Fibroblast of mammary gland (primary cell): ENCODE measurements around the gene HDAC10.

Experiments
- DNase-seq: peaks from one replicate; pipeline ENCODE4 v3.0.0-alpha.2; 2010; ENCODE audit warnings: low read depth
- H3K4me3 ChIP-seq: 2 replicates; pipeline ENCODE4 v1.5.1; 2011; ENCODE audit warnings: low read depth, mild to moderate bottlenecking, low read length, moderate library complexity; ENCODE audit not compliant: control insufficient read depth
- CTCF ChIP-seq: conservative IDR thresholded peaks from 2 replicates; pipeline ENCODE4 v1.5.1; 2011; ENCODE audit warnings: low read depth, low read length, inconsistent platforms; ENCODE audit not compliant: control insufficient read depth, insufficient read depth

The HDAC10 gene

GRCh38 chr22:50225200-50225969 is 25.7 kb downstream of the HDAC10 start:
- no peak for DNase-seq
- TF ChIP-seq CTCF = no peak

GRCh38 chr22:50224071-50224470 is 27.0 kb downstream of the HDAC10 start:
- no peak overlapping the region for H3K4me3 ChIP-seq
- no peak for DNase-seq
- TF ChIP-seq CTCF = no peak

More at GRCh38 chr22:50225200-50225969, 25.7 kb downstream of the HDAC10 start:
- no peak overlapping the region for H3K4me3 ChIP-seq

GRCh38 chr22:50222508-50222907 is 28.6 kb downstream of the HDAC10 start:
- TF ChIP-seq CTCF = no peak
- no peak overlapping the region for H3K4me3 ChIP-seq
- DNase-seq = no peak

- no peak for DNase-seq
- H3K4me3 ChIP-seq = no peak overlapping the region
- no peak for TF ChIP-seq CTCF
Measured at GRCh38 chr22:50221410-50222300, 29.4 kb downstream of the HDAC10 start.

GRCh38 chr22:50220603-50221409 is 30.3 kb downstream of the HDAC10 start:
- DNase-seq = no peak
- no peak overlapping the region for H3K4me3 ChIP-seq
- TF ChIP-seq CTCF = no peak
